SK-N-MC (cell line): ENCODE results near the gene AKT3.

Experiments used
- EZH2 ChIP-seq: fragments of 200-600 bp; sonication (generic); IDR thresholded peaks from one replicate; pipeline ENCODE4 v1.6.1; 2017; ENCODE audit warnings: antibody characterized with exemption
- POLR2AphosphoS5 ChIP-seq: IDR thresholded peaks from 2 replicates; pipeline ENCODE4 v1.6.1; 2012; ENCODE audit warnings: mild to moderate bottlenecking, low read depth, low read length, borderline replicate concordance

DNA sequence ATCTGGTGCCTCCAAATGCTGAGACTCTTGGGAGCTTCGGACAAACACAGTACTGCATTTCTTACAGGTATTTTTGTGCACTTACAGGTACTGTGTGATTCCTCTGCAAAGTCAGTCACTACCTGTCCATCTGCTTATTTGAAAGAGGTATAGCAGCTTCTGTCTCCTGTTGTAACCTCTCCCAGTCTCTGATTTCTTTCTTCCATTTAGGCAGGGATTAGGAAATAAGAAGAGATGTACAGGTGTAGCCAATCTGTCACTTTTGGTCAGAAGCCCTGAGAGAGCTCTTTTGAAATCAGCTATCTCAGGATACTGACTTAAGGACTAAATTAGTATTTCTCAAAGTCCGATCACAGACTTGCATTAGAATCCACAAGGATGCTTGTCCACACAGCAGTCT lies 54.0 kb downstream of the AKT3 start:
- TF ChIP-seq POLR2AphosphoS5 = no peak
- no peak for TF ChIP-seq EZH2
